ENCODE data around the gene USP22. TPM values are rescaled to one million over a fixed set of nuclear protein-coding genes. Genes with fewer than 3 reads are reported as not detected.

Gene USP22
- total RNA-seq, 1 experiment from 2014 or later, result 210 TPM

GRCh38 chr17:21010705-21011596, 31.9 kb downstream of the USP22 start:
- no peak overlapping the region for H3K4me2 ChIP-seq (ENCODE audit: low read length)

More at GRCh38 chr17:21010705-21011596, 31.9 kb downstream of the USP22 start:
- ChIA-PET POLR2A (no interaction called here), RAD21 (ENCODE audit: low non-redundant PET in 1 of 2, low total read pairs in 2 of 2, uncharacterized antibody in 2 of 2, unreplicated experiment in 2 of 2) (no interaction called here), CTCF (no interaction called here)
- H3K9me2 ChIP-seq (ENCODE audit: insufficient read depth), result no peaks in the 10 kb centered on the region
- H3K9ac ChIP-seq (ENCODE audit: low read length), result no peak overlapping the region
- H3K4me3 ChIP-seq (replicated peaks in 1 of 2; ENCODE audit: low read depth in 1 of 2, low read length in 2 of 2), result no peak overlapping the region
- H4K20me1 ChIP-seq (ENCODE audit: insufficient read depth), result peaks cover 20% of the 10 kb centered on the region; the same call in 1 of the 2 replicates
- H3K9me3 ChIP-seq (ENCODE audit: control insufficient read depth in 1 of 2, insufficient read depth in 1 of 2, low read depth in 1 of 2, low read length in 2 of 2), result no peaks in the 10 kb centered on the region
- H3K27ac ChIP-seq (ENCODE audit: low read depth, low read length), result no peak overlapping the region
- H3K4me1 ChIP-seq (ENCODE audit: control insufficient read depth in 1 of 2, insufficient read depth in 2 of 2, low read length in 2 of 2), result no peaks in the 10 kb centered on the region
- BruUV-seq (replicated peaks), result no TSS peak
- peaks cover 79 to 81% of the 10 kb centered on the region in 2 experiments for H3K36me3 ChIP-seq (ENCODE audit: control insufficient read depth in 1 of 2, insufficient read depth in 2 of 2, low read length in 2 of 2)
- no peak overlapping the region for H2AFZ ChIP-seq (ENCODE audit: low read depth, low read length, poor library complexity, severe bottlenecking)
- intact Hi-C loops (cut with micrococcal nuclease), result no loop called here
- peaks cover 83% of the 10 kb centered on the region for H3K79me2 ChIP-seq (ENCODE audit: insufficient read depth, low read length)
- H3K27me3 ChIP-seq (ENCODE audit: insufficient read depth, low read length), result no peaks in the 10 kb centered on the region
- TF ChIP-seq FOSL1 (IDR thresholded peaks at IDR 0.05; ENCODE audit: low read depth) (no peak), MAX (IDR thresholded peaks at IDR 0.05) (no peak), SP1 (IDR thresholded peaks at IDR 0.05; ENCODE audit: low read depth) (no peak), ZNF274 (IDR thresholded peaks at IDR 0.05; ENCODE audit: low read depth, low read length) (no peak), EGR1 (IDR thresholded peaks at IDR 0.05; ENCODE audit: low read depth) (no peak), ZBTB33 (IDR thresholded peaks at IDR 0.05; ENCODE audit: extremely low read depth, insufficient replicate concordance, low read length) (no peak), TCF7L2 (IDR thresholded peaks at IDR 0.05; ENCODE audit: borderline replicate concordance, extremely low read depth, insufficient read depth, insufficient read length) (no peak), RAD21 (IDR thresholded peaks at IDR 0.05; ENCODE audit: low read depth) (no peak)
- no peak for ATAC-seq
- no peak for DNase-seq (ENCODE audit: low read depth, low spot score)
